Epithelial cell of alveolus of lung (primary cell): ENCODE measurements around the gene DGAT2. TPM values are rescaled to one million over a fixed set of nuclear protein-coding genes. Genes with fewer than 3 reads are reported as not detected.

ENCODE experiments used
- total RNA-seq: library from RNA; depleted of rRNA; stranded (reverse); fragments of >200 nt; gene quantifications from 2 replicates; pipeline ENCODE4 v1.2.1, GENCODE V29; 2015

DGAT2 gene, protein sequence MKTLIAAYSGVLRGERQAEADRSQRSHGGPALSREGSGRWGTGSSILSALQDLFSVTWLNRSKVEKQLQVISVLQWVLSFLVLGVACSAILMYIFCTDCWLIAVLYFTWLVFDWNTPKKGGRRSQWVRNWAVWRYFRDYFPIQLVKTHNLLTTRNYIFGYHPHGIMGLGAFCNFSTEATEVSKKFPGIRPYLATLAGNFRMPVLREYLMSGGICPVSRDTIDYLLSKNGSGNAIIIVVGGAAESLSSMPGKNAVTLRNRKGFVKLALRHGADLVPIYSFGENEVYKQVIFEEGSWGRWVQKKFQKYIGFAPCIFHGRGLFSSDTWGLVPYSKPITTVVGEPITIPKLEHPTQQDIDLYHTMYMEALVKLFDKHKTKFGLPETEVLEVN
- total RNA-seq: 0.64 and 1.8 TPM in 2 replicates

DNA sequence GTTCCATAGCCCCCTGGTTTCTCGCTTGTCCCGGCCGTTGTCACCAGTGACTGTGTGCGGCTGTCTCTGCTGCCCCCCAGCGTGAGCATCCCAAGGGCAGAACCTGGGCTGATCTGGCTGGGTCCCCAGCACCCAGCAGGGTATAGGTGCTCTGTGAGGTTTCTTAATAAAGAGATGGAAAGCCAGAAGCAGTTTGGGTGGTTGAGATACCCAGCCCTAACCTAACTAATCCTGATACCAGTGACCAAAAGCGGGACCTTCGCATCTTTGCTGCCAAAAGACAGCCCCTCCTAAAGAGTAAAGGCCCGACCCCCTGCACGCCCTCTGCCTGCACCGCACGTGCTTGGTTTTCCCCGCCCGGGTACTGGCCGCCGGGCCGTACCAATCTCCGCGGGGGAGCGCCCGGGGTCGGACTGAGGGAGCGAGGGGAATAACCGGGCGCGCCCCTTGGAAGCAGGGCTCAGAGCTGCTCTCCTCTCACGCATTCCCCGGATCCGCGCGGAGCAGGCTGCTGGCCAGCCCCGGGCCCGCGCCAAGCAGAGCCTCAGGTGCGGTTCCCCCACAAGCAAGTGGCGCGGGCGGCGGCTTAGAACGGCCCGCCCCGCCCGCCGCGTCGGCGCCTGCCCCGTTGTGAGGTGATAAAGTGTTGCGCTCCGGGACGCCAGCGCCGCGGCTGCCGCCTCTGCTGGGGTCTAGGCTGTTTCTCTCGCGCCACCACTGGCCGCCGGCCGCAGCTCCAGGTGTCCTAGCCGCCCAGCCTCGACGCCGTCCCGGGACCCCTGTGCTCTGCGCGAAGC lies at the start of gene DGAT2:
DGAT2 (plus strand) TSS at position 667 of the 797 bp plus-strand sequence. CDS start 214 bp downstream, outside the sequence.

DNA sequence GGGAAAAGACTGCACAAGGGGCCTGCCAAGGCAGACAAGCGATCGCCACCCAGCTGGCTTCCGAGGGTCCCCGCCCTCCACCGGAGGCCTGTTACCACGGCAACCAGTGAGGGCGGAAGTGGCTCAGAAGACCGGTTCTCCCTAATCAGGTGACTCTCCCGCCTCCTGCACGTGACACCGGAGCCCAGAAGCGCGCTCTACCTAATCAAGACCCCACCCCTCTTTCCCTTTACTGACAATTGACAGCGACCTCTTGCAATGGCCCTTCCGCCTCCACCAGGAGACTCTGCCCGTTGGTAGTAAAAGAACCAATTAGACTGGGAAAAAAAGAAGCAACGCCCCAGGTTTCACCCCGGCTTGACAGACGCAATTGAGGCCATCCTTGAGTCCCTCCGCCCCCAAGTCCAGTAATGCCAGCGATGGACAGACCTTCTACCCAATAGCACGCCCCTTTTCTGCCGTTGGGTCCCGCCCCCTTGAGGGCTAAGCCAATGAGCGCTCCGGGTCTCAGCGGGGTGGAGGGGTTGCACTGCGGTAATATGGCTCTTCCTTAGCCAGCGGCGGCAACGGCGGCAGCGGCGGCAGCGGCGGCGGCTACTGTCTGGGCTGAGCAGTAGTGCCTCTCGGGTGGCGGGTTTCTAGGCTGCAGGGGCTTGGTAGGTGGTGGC lies 46.2 kb downstream of the DGAT2 start, which contains the start of gene UVRAG:
UVRAG (plus strand) TSS at position 534 of the 668 bp plus-strand sequence. CDS start 198 bp downstream, outside the sequence.

Other genes starting within 250 kb of the DGAT2 start
- 3.6 and 6.2 TPM in 2 replicates for gene GDPD5, start 242.8 kb upstream of the DGAT2 start, total RNA-seq
- 2,063 and 2,087 TPM in 2 replicates for gene SERPINH1, start 206.5 kb upstream of the DGAT2 start, total RNA-seq
- 0.39 and 0.72 TPM in 2 replicates for gene MAP6, start 99.7 kb upstream of the DGAT2 start, total RNA-seq
- gene MOGAT2, start 50.9 kb upstream of the DGAT2 start, total RNA-seq: not detected in 2 replicates
- 8.5 and 12.5 TPM in 2 replicates for gene UVRAG, start 46.4 kb downstream of the DGAT2 start, total RNA-seq